HepG2 (cell line): Measurements from ENCODE around the gene KIF3C. TPM values are rescaled to one million over a fixed set of nuclear protein-coding genes. Genes with fewer than 3 reads are reported as not detected.

Experiments used
- CEBPB ChIP-seq: IDR thresholded peaks from 2 replicates; pipeline ENCODE4 v1.6.1; 2011; ENCODE audit warnings: low read depth, low read length, improper control_type of control experiment, borderline replicate concordance
- EP300 ChIP-seq, 3 experiments: sonication (generic) in 1 of 3; formaldehyde crosslinking in 1 of 3; IDR thresholded peaks; 2 replicates each; pipeline versions ENCODE4 v1.5.1 to v1.6.1; 2011 to 2020; ENCODE audit warnings: low read depth in 2 of 3, low read length in 2 of 3, borderline replicate concordance in 1 of 3, improper control_type of control experiment in 1 of 3, mild to moderate bottlenecking in 1 of 3, missing genetic modification reagents in 1 of 3, moderate library complexity in 1 of 3
- ETV5 ChIP-seq: IDR thresholded peaks from 2 replicates; pipeline ENCODE4 v1.6.1; 2018; ENCODE audit warnings: missing biosample characterization, missing genetic modification reagents, inconsistent platforms, borderline replicate concordance
- FOXA3 ChIP-seq: IDR thresholded peaks from 2 replicates; pipeline ENCODE4 v1.6.1; 2016; ENCODE audit warnings: missing genetic modification reagents, missing compliant biosample characterization
- FOXP1 ChIP-seq, 2 experiments: fragments of 450-650 bp in 1 of 2; IDR thresholded peaks; 2 replicates each; pipeline ENCODE4 v1.6.1; 2017 to 2018; ENCODE audit warnings: antibody characterized with exemption in 1 of 2
- HDAC2 ChIP-seq: sonication (generic); formaldehyde crosslinking; IDR thresholded peaks from 2 replicates; pipeline ENCODE4 v1.4.0; 2020; ENCODE audit warnings: missing genetic modification reagents
- KAT7 ChIP-seq: IDR thresholded peaks from 2 replicates; pipeline ENCODE4 v1.6.1; 2018; ENCODE audit warnings: borderline replicate concordance, missing compliant biosample characterization
- KLF9 ChIP-seq: IDR thresholded peaks from 2 replicates; pipeline ENCODE4 v1.6.1; 2016; ENCODE audit warnings: low read depth
- MBD4 ChIP-seq: IDR thresholded peaks from 2 replicates; pipeline ENCODE4 v1.6.1; 2012; ENCODE audit warnings: low read length, inconsistent platforms, borderline replicate concordance
- MIER3 ChIP-seq: IDR thresholded peaks from 2 replicates; pipeline ENCODE4 v1.6.1; 2016; ENCODE audit warnings: missing compliant biosample characterization, borderline replicate concordance
- MYC ChIP-seq: sonication (generic); formaldehyde crosslinking; IDR thresholded peaks from 2 replicates; pipeline ENCODE4 v1.9.0; 2021; ENCODE audit warnings: missing genetic modification reagents, borderline replicate concordance
- NR2F1 ChIP-seq, 2 experiments: fragments of 450-650 bp in 1 of 2; formaldehyde crosslinking in 1 of 2; IDR thresholded peaks; 2 replicates each; pipeline versions ENCODE4 v1.5.0 to v1.6.1; 2016 to 2020; ENCODE audit warnings: mild to moderate bottlenecking in 1 of 2, missing compliant biosample characterization in 1 of 2, missing genetic modification reagents in 1 of 2, moderate library complexity in 1 of 2
- NR2F6 ChIP-seq, 2 experiments: IDR thresholded peaks; 2 replicates each; pipeline ENCODE4 v1.6.1; 2016; ENCODE audit warnings: antibody characterized with exemption in 1 of 2, mild to moderate bottlenecking in 1 of 2
- PHF5A ChIP-seq: IDR thresholded peaks from one replicate; pipeline ENCODE4 v1.6.1; 2018; ENCODE audit warnings: low read depth, missing genetic modification reagents; ENCODE audit not compliant: unreplicated experiment
- SATB2 ChIP-seq: sonication (generic); formaldehyde crosslinking; IDR thresholded peaks from 2 replicates; pipeline ENCODE4 v1.5.0; 2020; ENCODE audit warnings: missing genetic modification reagents
- SMAD1 ChIP-seq: sonication (generic); formaldehyde crosslinking; IDR thresholded peaks from 2 replicates; pipeline ENCODE4 v1.4.0; 2020; ENCODE audit warnings: missing genetic modification reagents, low read depth, mild to moderate bottlenecking, borderline replicate concordance
- SMAD3 ChIP-seq: sonication (generic); formaldehyde crosslinking; IDR thresholded peaks from 2 replicates; pipeline ENCODE4 v1.4.0; 2020; ENCODE audit warnings: missing genetic modification reagents
- SNAI1 ChIP-seq: sonication (generic); formaldehyde crosslinking; IDR thresholded peaks from 2 replicates; pipeline ENCODE4 v1.5.0; 2020; ENCODE audit warnings: mild to moderate bottlenecking, missing genetic modification reagents, borderline replicate concordance
- ZFP41 ChIP-seq: sonication (generic); formaldehyde crosslinking; IDR thresholded peaks from 2 replicates; pipeline ENCODE4 v1.4.0; 2020; ENCODE audit warnings: mild to moderate bottlenecking, missing genetic modification reagents, borderline replicate concordance
- ZFP90 ChIP-seq: sonication (generic); formaldehyde crosslinking; IDR thresholded peaks from 2 replicates; pipeline ENCODE4 v1.8.0; 2022; ENCODE audit warnings: missing genetic modification reagents, mild to moderate bottlenecking, inconsistent platforms, borderline replicate concordance
- ZNF282 ChIP-seq: fragments of 450-650 bp; IDR thresholded peaks from 2 replicates; pipeline ENCODE4 v1.6.1; 2018; ENCODE audit not compliant: partially characterized antibody
- ZNF3 ChIP-seq: IDR thresholded peaks from 2 replicates; pipeline ENCODE4 v1.7.0; 2017; ENCODE audit warnings: inconsistent platforms
- ZNF614 ChIP-seq: IDR thresholded peaks from 2 replicates; pipeline ENCODE4 v1.6.1; 2018; ENCODE audit warnings: missing biosample characterization, missing genetic modification reagents, inconsistent platforms, borderline replicate concordance
- polyA plus RNA-seq, 8 experiments: library from polyadenylated mRNA; depleted of rRNA in 3 of 8; stranded (reverse) in 7 of 8; unstranded in 1 of 8; fragments of >200 nt; fragmentation: Illumina TruSeq in 4 of 8; extraction: Trizol in 4 of 8; gene quantifications; 2 replicates each; pipeline versions ENCODE4 v1.2.1 to v1.2.3, GENCODE V29; 2011 to 2016; ENCODE audit warnings: low read depth in 4 of 8, missing spikeins in 1 of 8, mixed read lengths in 1 of 8; ENCODE audit not compliant: insufficient read depth in 1 of 8
- total RNA-seq, 5 experiments: library from RNA; depleted of rRNA; stranded (reverse); fragments of >200 nt; fragmentation: Illumina TruSeq; extraction: Trizol; gene quantifications; 2 replicates each; pipeline ENCODE4 v1.2.3, GENCODE V29; 2016; ENCODE audit warnings: low read depth in 1 of 5
- TF ChIP-seq, protein P1 (sequence below): sonication (generic); formaldehyde crosslinking; conservative IDR thresholded peaks from 2 replicates; pipeline ENCODE4 v1.8.0; 2022; ENCODE audit warnings: mild to moderate bottlenecking, moderate library complexity, missing genetic modification reagents
- TF ChIP-seq, protein P2 (sequence below): IDR thresholded peaks from 2 replicates; pipeline ENCODE4 v1.6.1; 2018; ENCODE audit warnings: missing genetic modification reagents, mild to moderate bottlenecking, missing compliant biosample characterization
- TF ChIP-seq, protein P3 (sequence below): sonication (generic); formaldehyde crosslinking; conservative IDR thresholded peaks from 2 replicates; pipeline ENCODE4 v1.8.1; 2023; ENCODE audit warnings: missing genetic modification reagents

KIF3C gene
- total and polyA plus RNA-seq, 2 of the 13 experiments (the other 11 are each of a cell fraction or from before 2014, with no cell fraction given), result 3.6 to 4.9 TPM

DNA sequence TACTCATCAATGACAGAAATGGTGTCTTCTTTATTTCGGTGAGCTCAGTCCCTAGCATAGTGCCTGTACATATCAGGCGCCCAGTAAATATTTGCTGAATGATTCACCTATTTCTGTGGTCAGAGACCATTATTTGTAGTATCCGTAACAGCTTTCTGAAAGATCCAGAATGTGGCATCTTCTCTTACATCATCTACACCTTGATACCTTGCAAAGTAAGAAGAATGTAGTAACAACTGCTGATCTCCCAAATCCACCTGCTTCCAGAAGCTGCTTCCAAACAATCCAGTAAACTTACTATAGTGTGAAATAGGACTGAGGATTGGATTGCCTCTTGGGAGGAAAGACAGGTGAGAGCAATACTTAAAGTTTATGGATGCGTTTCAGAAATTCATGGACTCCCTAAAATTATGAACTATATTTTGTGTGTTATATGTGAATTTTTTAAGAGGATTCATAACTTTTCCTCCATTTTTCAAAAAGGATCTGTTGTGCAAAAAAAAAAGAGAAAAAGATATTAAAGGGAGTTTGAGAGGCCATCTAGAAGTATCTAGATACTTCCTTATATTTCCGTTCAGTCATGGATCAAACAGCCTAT lies 103.1 kb downstream of the KIF3C start (continued):
- TF ChIP-seq NR2F6 (IDR thresholded peaks at IDR 0.05) (peak; percentile 14; the same call in 1 of the 2 replicates), NR2F6 (CRISPR knock-in tag; IDR thresholded peaks at IDR 0.05) (peak; percentile 21; the same call in 1 of the 2 replicates), CEBPB (peak; percentile 58), EP300 (IDR thresholded peaks at IDR 0.05; ENCODE audit: low read depth in 2 of 2, low read length in 2 of 2) (peak in 1 of 2 experiments; percentile 91; a peak in 2 of 4 replicates), EP300 (CRISPR knock-in tag; IDR thresholded peaks at IDR 0.05; ENCODE audit: borderline replicate concordance) (peak; percentile 73), ZNF3 (CRISPR knock-in tag) (peak; percentile 54; the same call in 1 of the 2 replicates), MIER3 (CRISPR knock-in tag) (0 out of 2 replicates have a peak, but pooled peaks have one; percentile 22), ZFP90 (CRISPR knock-in tag) (no peak), SNAI1 (0 out of 2 replicates have a peak, but pooled peaks have one; percentile 36), PHF5A (CRISPR knock-in tag) (peak; percentile 42), NR2F1 (CRISPR knock-in tag; IDR thresholded peaks at IDR 0.05) (0 out of 4 replicates have a peak, but pooled peaks of 1 of the 2 experiments have one; percentile 6), SMAD3 (peak; percentile 64), FOXA3 (CRISPR knock-in tag) (peak; percentile 95), SATB2 (CRISPR knock-in tag) (no peak), MYC (CRISPR knock-in tag) (no peak), HDAC2 (CRISPR knock-in tag) (peak; percentile 85), MBD4 (0 out of 2 replicates have a peak, but pooled peaks have one; percentile 81), KAT7 (no peak), ZFP41 (CRISPR knock-in tag) (no peak), FOXP1 (IDR thresholded peaks at IDR 0.05) (no peak), FOXP1 (CRISPR knock-in tag; IDR thresholded peaks at IDR 0.05) (peak; percentile 79), ZNF614 (0 out of 2 replicates have a peak, but pooled peaks have one; percentile 30), ETV5 (CRISPR knock-in tag) (peak; percentile 41; the same call in 1 of the 2 replicates), KLF9 (CRISPR knock-in tag) (0 out of 2 replicates have a peak, but pooled peaks have one; percentile 3), SMAD1 (CRISPR knock-in tag) (no peak), ZNF282 (no peak)
- TF ChIP-seq, protein P1, sequence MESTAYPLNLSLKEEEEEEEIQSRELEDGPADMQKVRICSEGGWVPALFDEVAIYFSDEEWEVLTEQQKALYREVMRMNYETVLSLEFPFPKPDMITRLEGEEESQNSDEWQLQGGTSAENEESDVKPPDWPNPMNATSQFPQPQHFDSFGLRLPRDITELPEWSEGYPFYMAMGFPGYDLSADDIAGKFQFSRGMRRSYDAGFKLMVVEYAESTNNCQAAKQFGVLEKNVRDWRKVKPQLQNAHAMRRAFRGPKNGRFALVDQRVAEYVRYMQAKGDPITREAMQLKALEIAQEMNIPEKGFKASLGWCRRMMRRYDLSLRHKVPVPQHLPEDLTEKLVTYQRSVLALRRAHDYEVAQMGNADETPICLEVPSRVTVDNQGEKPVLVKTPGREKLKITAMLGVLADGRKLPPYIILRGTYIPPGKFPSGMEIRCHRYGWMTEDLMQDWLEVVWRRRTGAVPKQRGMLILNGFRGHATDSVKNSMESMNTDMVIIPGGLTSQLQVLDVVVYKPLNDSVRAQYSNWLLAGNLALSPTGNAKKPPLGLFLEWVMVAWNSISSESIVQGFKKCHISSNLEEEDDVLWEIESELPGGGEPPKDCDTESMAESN (CRISPR knock-in tag), result 0 out of 2 replicates have a peak, but pooled peaks have one; percentile 24
- TF ChIP-seq, protein P2, sequence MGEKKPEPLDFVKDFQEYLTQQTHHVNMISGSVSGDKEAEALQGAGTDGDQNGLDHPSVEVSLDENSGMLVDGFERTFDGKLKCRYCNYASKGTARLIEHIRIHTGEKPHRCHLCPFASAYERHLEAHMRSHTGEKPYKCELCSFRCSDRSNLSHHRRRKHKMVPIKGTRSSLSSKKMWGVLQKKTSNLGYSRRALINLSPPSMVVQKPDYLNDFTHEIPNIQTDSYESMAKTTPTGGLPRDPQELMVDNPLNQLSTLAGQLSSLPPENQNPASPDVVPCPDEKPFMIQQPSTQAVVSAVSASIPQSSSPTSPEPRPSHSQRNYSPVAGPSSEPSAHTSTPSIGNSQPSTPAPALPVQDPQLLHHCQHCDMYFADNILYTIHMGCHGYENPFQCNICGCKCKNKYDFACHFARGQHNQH, result peak; percentile 1; the same call in 1 of the 2 replicates
- TF ChIP-seq, protein P3, sequence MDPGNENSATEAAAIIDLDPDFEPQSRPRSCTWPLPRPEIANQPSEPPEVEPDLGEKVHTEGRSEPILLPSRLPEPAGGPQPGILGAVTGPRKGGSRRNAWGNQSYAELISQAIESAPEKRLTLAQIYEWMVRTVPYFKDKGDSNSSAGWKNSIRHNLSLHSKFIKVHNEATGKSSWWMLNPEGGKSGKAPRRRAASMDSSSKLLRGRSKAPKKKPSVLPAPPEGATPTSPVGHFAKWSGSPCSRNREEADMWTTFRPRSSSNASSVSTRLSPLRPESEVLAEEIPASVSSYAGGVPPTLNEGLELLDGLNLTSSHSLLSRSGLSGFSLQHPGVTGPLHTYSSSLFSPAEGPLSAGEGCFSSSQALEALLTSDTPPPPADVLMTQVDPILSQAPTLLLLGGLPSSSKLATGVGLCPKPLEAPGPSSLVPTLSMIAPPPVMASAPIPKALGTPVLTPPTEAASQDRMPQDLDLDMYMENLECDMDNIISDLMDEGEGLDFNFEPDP, result 0 out of 2 replicates have a peak, but pooled peaks have one; percentile 17
